Loucy (cell line): ENCODE results near the gene NHLRC2.

Experiments
- CTCF ChIP-seq: fragments of 200-600 bp; sonication (generic); conservative IDR thresholded peaks from 2 replicates; pipeline ENCODE4 v1.5.1; 2014; ENCODE audit warnings: mild to moderate bottlenecking, antibody characterized with exemption, low read length
- EZH2phosphoT487 ChIP-seq: fragments of 200-600 bp; IDR thresholded peaks from 2 replicates; pipeline ENCODE4 v1.6.1; 2018; ENCODE audit warnings: antibody characterized with exemption, mild to moderate bottlenecking, moderate library complexity, borderline replicate concordance

- TF ChIP-seq CTCF: no peak
- TF ChIP-seq EZH2phosphoT487: no peak
Measured at GRCh38 chr10:113905756-113906155, 51.3 kb downstream of the NHLRC2 start.
